ENCODE results near the gene CRIP2. TPM values are rescaled to one million over a fixed set of nuclear protein-coding genes. Genes with fewer than 3 reads are reported as not detected.

Gene CRIP2
- total RNA-seq, 4 donors from 2014 or later = 31.4 to 47.1 (median 38.8) TPM

DNA sequence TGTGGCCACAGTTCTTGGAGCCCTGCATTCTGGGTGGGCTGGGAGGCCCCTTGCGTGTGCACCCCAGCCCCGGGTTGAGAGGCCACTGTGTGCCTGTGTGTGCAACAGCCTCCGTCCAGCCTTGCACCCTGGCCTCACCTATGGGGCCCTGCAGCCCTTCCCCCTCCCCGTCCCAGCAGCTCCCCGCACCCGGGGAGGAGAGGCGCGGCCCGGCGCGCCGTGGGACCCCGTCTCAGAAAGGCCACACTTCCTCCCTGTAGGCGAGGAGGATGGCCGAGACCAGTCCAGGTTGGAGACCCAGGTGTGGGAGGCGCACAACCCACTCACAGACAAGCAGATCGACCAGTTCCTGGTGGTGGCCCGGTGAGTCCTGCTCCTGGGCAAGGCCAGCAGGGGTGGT is 16.6 kb upstream of the CRIP2 start:
- no peak for ATAC-seq
- no peaks in the 10 kb centered on the region for H3K4me1 ChIP-seq
- no peak overlapping the region for H3K4me3 ChIP-seq
- DNase-seq = no peak
- H3K36me3 ChIP-seq = peaks cover 0 to 50% of the 10 kb centered on the region in 2 donors
- in situ Hi-C loops (cut with MboI; ENCODE audit: low sequenced_read_pairs in 4 of 4) = no loop called here
- H3K27ac ChIP-seq = no peak overlapping the region
- no peak for TF ChIP-seq POLR2A (IDR thresholded peaks at IDR 0.05)
- TF ChIP-seq, protein P1, sequence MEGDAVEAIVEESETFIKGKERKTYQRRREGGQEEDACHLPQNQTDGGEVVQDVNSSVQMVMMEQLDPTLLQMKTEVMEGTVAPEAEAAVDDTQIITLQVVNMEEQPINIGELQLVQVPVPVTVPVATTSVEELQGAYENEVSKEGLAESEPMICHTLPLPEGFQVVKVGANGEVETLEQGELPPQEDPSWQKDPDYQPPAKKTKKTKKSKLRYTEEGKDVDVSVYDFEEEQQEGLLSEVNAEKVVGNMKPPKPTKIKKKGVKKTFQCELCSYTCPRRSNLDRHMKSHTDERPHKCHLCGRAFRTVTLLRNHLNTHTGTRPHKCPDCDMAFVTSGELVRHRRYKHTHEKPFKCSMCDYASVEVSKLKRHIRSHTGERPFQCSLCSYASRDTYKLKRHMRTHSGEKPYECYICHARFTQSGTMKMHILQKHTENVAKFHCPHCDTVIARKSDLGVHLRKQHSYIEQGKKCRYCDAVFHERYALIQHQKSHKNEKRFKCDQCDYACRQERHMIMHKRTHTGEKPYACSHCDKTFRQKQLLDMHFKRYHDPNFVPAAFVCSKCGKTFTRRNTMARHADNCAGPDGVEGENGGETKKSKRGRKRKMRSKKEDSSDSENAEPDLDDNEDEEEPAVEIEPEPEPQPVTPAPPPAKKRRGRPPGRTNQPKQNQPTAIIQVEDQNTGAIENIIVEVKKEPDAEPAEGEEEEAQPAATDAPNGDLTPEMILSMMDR (IDR thresholded peaks at IDR 0.05 in 4 of 5, conservative IDR thresholded peaks at IDR 0.05 in 1 of 5) = no peak
- H3K9me3 ChIP-seq = no peaks in the 10 kb centered on the region
- intact Hi-C loops (cut with DNase I; ENCODE audit: low total_unique reads) = no loop called here
- H3K27me3 ChIP-seq = no peaks in the 10 kb centered on the region

DNA sequence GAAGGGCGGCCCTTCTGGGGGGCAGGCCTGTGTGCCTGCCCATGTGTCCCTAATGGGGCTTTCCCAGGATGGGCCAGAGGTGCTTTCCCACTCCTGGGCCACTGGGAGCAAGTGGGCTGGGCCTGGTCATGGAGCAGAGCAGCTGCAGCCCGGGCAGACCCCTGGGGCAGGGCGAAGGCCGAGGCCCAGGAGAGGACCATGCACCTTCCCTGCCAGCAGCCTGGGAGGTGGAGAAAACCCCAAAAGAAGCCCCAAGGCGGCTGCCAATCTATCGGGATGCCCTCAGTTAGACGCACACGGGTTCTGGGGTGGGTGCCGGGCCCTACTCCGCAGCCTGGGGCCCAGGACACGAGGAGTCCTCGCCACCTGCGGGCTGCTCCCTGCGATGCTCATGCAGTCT is 16.1 kb upstream of the CRIP2 start:
- H3K4me3 ChIP-seq = no peak overlapping the region
- TF ChIP-seq POLR2A (IDR thresholded peaks at IDR 0.05) = no peak
- no peak for ATAC-seq
- no peak overlapping the region for H3K27ac ChIP-seq
- H3K4me1 ChIP-seq = no peaks in the 10 kb centered on the region
- no peaks in the 10 kb centered on the region for H3K9me3 ChIP-seq
- DNase-seq = no peak
- intact Hi-C loops (cut with DNase I; ENCODE audit: low total_unique reads) = no loop called here
- peaks cover 0 to 56% of the 10 kb centered on the region in 2 donors for H3K36me3 ChIP-seq
- in situ Hi-C loops (cut with MboI; ENCODE audit: low sequenced_read_pairs in 4 of 4) = no loop called here
- no peaks in the 10 kb centered on the region for H3K27me3 ChIP-seq

DNA sequence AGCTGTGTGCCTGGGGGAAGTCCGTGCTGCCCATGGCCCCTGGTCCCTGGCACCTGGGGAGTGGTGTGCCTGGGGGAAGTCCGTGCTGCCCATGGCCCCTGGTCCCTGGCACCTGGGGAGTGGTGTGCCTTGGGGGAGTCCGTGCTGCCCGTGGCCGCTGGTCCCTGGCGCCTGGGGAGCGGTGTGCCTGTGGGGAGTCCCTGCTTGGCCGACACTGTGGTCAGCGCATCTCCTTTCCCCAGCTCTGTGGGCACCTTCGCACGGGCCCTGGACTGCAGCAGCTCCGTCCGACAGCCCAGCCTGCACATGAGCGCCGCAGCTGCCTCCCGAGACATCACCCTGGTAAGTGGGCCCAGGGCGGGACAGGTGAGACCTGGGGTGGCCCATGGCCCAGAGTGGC is 14.5 kb upstream of the CRIP2 start:
- no peaks in the 10 kb centered on the region for H3K4me1 ChIP-seq
- TF ChIP-seq POLR2A (IDR thresholded peaks at IDR 0.05) = no peak
- TF ChIP-seq, protein P1 (IDR thresholded peaks at IDR 0.05 in 4 of 5, conservative IDR thresholded peaks at IDR 0.05 in 1 of 5) = no peak
- ATAC-seq = no peak
- peaks cover 0 to 55% of the 10 kb centered on the region in 2 donors for H3K36me3 ChIP-seq
- no peaks in the 10 kb centered on the region for H3K9me3 ChIP-seq
- H3K27me3 ChIP-seq = no peaks in the 10 kb centered on the region
- no peak overlapping the region for H3K27ac ChIP-seq
- no peak overlapping the region for H3K4me3 ChIP-seq
- DNase-seq = no peak
- intact Hi-C loops (cut with DNase I; ENCODE audit: low total_unique reads) = no loop called here
- in situ Hi-C loops (cut with MboI; ENCODE audit: low sequenced_read_pairs in 4 of 4) = no loop called here

DNA sequence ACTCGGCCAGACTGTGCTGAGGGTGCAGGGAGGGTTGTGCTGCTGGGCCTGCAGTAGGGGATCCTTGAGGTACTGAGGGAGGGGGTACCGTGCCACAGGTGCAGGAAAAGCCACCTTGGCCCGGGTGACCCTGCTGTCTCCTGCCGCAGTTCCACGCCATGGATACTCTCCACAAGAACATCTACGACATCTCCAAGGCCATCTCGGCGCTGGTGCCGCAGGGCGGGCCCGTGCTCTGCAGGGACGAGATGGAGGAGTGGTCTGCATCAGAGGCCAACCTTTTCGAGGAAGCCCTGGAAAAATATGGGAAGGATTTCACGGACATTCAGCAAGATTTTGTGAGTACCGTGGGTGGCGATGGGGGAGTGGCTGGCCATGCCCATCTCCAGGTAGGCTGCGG is 14.0 kb upstream of the CRIP2 start:
- in situ Hi-C loops (cut with MboI; ENCODE audit: low sequenced_read_pairs in 4 of 4) = no loop called here
- intact Hi-C loops (cut with DNase I; ENCODE audit: low total_unique reads) = no loop called here
- Histone ChIP-seq H3K27me3 (no peaks in the 10 kb centered on the region), H3K4me1 (peaks cover 3% of the 10 kb centered on the region in 2 donors), H3K27ac (no peak overlapping the region), H3K4me3 (no peak overlapping the region), H3K9me3 (no peaks in the 10 kb centered on the region), H3K36me3 (peaks cover 0 to 51% of the 10 kb centered on the region in 2 donors)
- DNase-seq (no peak), ATAC-seq (no peak)
- no peak for TF ChIP-seq POLR2A (IDR thresholded peaks at IDR 0.05)
- TF ChIP-seq, protein P1 (IDR thresholded peaks at IDR 0.05 in 4 of 5, conservative IDR thresholded peaks at IDR 0.05 in 1 of 5) = no peak

DNA sequence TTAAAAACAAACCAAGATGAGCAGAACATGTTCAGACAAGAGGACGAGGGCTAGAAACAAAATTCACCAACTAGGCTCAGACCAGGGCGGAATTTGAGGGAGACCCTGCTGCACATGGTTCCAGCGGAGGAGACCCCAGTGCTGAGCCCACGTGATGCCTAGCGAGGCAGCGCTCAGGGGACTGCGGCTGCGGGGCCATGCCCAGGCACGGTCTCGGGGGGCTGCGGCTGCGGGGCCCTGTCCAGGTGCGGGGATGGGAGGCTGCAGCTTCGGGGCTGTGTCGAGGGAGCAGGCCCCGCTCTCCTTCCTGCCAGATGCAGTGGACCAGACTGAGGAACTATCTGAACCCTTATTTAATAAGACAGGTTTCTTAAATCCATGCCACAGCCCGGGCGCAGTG is 12.7 kb upstream of the CRIP2 start:
- in situ Hi-C loops (cut with MboI; ENCODE audit: low sequenced_read_pairs in 4 of 4) (no loop called here), intact Hi-C loops (cut with DNase I; ENCODE audit: low total_unique reads) (no loop called here)
- DNase-seq (no peak), ATAC-seq (no peak)
- no peaks in the 10 kb centered on the region for H3K27me3 ChIP-seq
- TF ChIP-seq POLR2A (IDR thresholded peaks at IDR 0.05) = no peak
- TF ChIP-seq, protein P1 (IDR thresholded peaks at IDR 0.05 in 4 of 5, conservative IDR thresholded peaks at IDR 0.05 in 1 of 5) = no peak
- H3K4me1 ChIP-seq = peaks cover 7 to 8% of the 10 kb centered on the region in 2 donors
- H3K36me3 ChIP-seq = peaks cover 0 to 48% of the 10 kb centered on the region in 2 donors
- no peak overlapping the region for H3K27ac ChIP-seq
- no peak overlapping the region for H3K4me3 ChIP-seq
- H3K9me3 ChIP-seq = no peaks in the 10 kb centered on the region

Data from gastrocnemius medialis (tissue), 4 donors.